ACC112 (cell line): ENCODE data around the gene LPIN2.

Experiments
- H2AFZ ChIP-seq: fragments of 200-600 bp; sonication (generic); one replicate; pipeline ENCODE4 v1.6.0; 2017; ENCODE audit warnings: antibody characterized with exemption, low read length; ENCODE audit not compliant: unreplicated experiment
- H3K27ac ChIP-seq: fragments of 200-600 bp; sonication (generic); 2 replicates; pipeline ENCODE4 v1.5.1; 2014; ENCODE audit warnings: low read depth, mild to moderate bottlenecking, antibody characterized with exemption, low read length, moderate library complexity
- H3K27me3 ChIP-seq: fragments of 200-600 bp; sonication (generic); 2 replicates; pipeline ENCODE4 v1.6.1; 2014; ENCODE audit warnings: mild to moderate bottlenecking, antibody characterized with exemption, low read length, moderate library complexity, mixed read lengths; ENCODE audit not compliant: insufficient read depth
- H3K36me3 ChIP-seq: fragments of 200-600 bp; sonication (generic); 2 replicates; pipeline ENCODE4 v1.6.1; 2016; ENCODE audit warnings: mild to moderate bottlenecking, antibody characterized with exemption, low read length, moderate library complexity, mixed read lengths; ENCODE audit not compliant: insufficient read depth
- H3K4me1 ChIP-seq: fragments of 200-600 bp; sonication (generic); one replicate; pipeline ENCODE4 v1.6.1; 2016; ENCODE audit warnings: low read length, mixed read lengths; ENCODE audit not compliant: insufficient read depth, unreplicated experiment, control insufficient read depth
- H3K4me3 ChIP-seq: fragments of 200-600 bp; sonication (generic); 2 replicates; pipeline ENCODE4 v1.5.1; 2014; ENCODE audit warnings: mild to moderate bottlenecking, low read depth, low read length
- H3K79me2 ChIP-seq: fragments of 200-600 bp; sonication (generic); one replicate; pipeline ENCODE4 v1.6.0; 2016; ENCODE audit warnings: low read length; ENCODE audit not compliant: control insufficient read depth, unreplicated experiment, insufficient read depth

LPIN2 gene

GRCh38 chr18:3013024-3013804 is at the start of gene LPIN2:
LPIN2 (minus strand) TSS chr18:3013144; CDS start chr18:2960840, 52,304 bp downstream.
- H2AFZ ChIP-seq = peak within 1 kb of the TSS; percentile 95
- peak within 1 kb of the TSS; percentile 94 for H3K27ac ChIP-seq
- peaks cover 46% of the 10 kb centered on the region for H3K79me2 ChIP-seq
- H3K4me3 ChIP-seq = peak within 1 kb of the TSS; percentile 86
- H3K4me1 ChIP-seq = peaks cover 61% of the 10 kb centered on the region
- no peaks in the 10 kb centered on the region for H3K27me3 ChIP-seq
- peaks cover 6% of the 10 kb centered on the region for H3K36me3 ChIP-seq

GRCh38 chr18:3061581-3062312 is 48.8 kb upstream of the LPIN2 start:
- no peak overlapping the region for H3K27ac ChIP-seq
- H3K36me3 ChIP-seq = no peaks in the 10 kb centered on the region
- H3K79me2 ChIP-seq = no peaks in the 10 kb centered on the region
- H3K27me3 ChIP-seq = no peaks in the 10 kb centered on the region
- H3K4me3 ChIP-seq = no peak overlapping the region
- peak overlapping the region; percentile 32 for H2AFZ ChIP-seq
- H3K4me1 ChIP-seq = peaks cover 2% of the 10 kb centered on the region

GRCh38 chr18:3060667-3061580 is 48.0 kb upstream of the LPIN2 start:
- no peaks in the 10 kb centered on the region for H3K79me2 ChIP-seq
- H3K4me3 ChIP-seq = no peak overlapping the region
- H2AFZ ChIP-seq = peak overlapping the region; percentile 32
- H3K4me1 ChIP-seq = peaks cover 2% of the 10 kb centered on the region
- no peak overlapping the region for H3K27ac ChIP-seq
- H3K27me3 ChIP-seq = no peaks in the 10 kb centered on the region
- no peaks in the 10 kb centered on the region for H3K36me3 ChIP-seq

GRCh38 chr18:3059272-3059671 is 46.3 kb upstream of the LPIN2 start:
- H3K27ac ChIP-seq = no peak overlapping the region
- H3K36me3 ChIP-seq = no peaks in the 10 kb centered on the region
- no peak overlapping the region for H3K4me3 ChIP-seq
- no peak overlapping the region for H2AFZ ChIP-seq
- H3K4me1 ChIP-seq = peaks cover 2% of the 10 kb centered on the region
- H3K79me2 ChIP-seq = no peaks in the 10 kb centered on the region
- H3K27me3 ChIP-seq = no peaks in the 10 kb centered on the region

GRCh38 chr18:3058328-3059191 is 45.6 kb upstream of the LPIN2 start:
- H3K27ac ChIP-seq = no peak overlapping the region
- H3K36me3 ChIP-seq = no peaks in the 10 kb centered on the region
- no peak overlapping the region for H3K4me3 ChIP-seq
- no peaks in the 10 kb centered on the region for H3K79me2 ChIP-seq
- H2AFZ ChIP-seq = no peak overlapping the region
- peaks cover 2% of the 10 kb centered on the region for H3K4me1 ChIP-seq
- no peaks in the 10 kb centered on the region for H3K27me3 ChIP-seq

GRCh38 chr18:3057526-3057925 is 44.6 kb upstream of the LPIN2 start:
- H3K36me3 ChIP-seq = no peaks in the 10 kb centered on the region
- no peak overlapping the region for H3K4me3 ChIP-seq
- H2AFZ ChIP-seq = no peak overlapping the region
- H3K4me1 ChIP-seq = peaks cover 2% of the 10 kb centered on the region
- no peak overlapping the region for H3K27ac ChIP-seq
- no peaks in the 10 kb centered on the region for H3K79me2 ChIP-seq
- no peaks in the 10 kb centered on the region for H3K27me3 ChIP-seq

GRCh38 chr18:3056311-3056710 is 43.4 kb upstream of the LPIN2 start:
- H3K4me1 ChIP-seq = peaks cover under 1% of the 10 kb centered on the region
- no peak overlapping the region for H3K4me3 ChIP-seq
- no peaks in the 10 kb centered on the region for H3K79me2 ChIP-seq
- no peak overlapping the region for H3K27ac ChIP-seq
- H3K27me3 ChIP-seq = no peaks in the 10 kb centered on the region
- H3K36me3 ChIP-seq = no peaks in the 10 kb centered on the region
- H2AFZ ChIP-seq = no peak overlapping the region

GRCh38 chr18:3055816-3056215 is 42.9 kb upstream of the LPIN2 start:
- H3K4me1 ChIP-seq = no peaks in the 10 kb centered on the region
- H2AFZ ChIP-seq = no peak overlapping the region
- H3K27me3 ChIP-seq = no peaks in the 10 kb centered on the region

GRCh38 chr18:3055186-3055728 is 42.3 kb upstream of the LPIN2 start:
- Histone ChIP-seq H2AFZ (no peak overlapping the region), H3K4me1 (no peaks in the 10 kb centered on the region), H3K27me3 (no peaks in the 10 kb centered on the region), H3K27ac (no peak overlapping the region), H3K4me3 (no peak overlapping the region), H3K79me2 (no peaks in the 10 kb centered on the region), H3K36me3 (no peaks in the 10 kb centered on the region)

More at GRCh38 chr18:3055816-3056215, 42.9 kb upstream of the LPIN2 start:
- no peaks in the 10 kb centered on the region for H3K36me3 ChIP-seq
- H3K27ac ChIP-seq = no peak overlapping the region
- no peak overlapping the region for H3K4me3 ChIP-seq
- H3K79me2 ChIP-seq = no peaks in the 10 kb centered on the region
